Caki2 (cell line): ENCODE data around the gene SEPTIN2. TPM values are rescaled to one million over a fixed set of nuclear protein-coding genes. Genes with fewer than 3 reads are reported as not detected.

ENCODE experiments used
- DNase-seq: peaks from one replicate; pipeline ENCODE4 v3.0.0-alpha.2; 2015; ENCODE audit warnings: low read depth
- in situ Hi-C: cut with HindIII; loops from 2 replicates; pipeline ENCODE4 v1.10.0; 2016; ENCODE audit warnings: low sequenced_read_pairs, low pct_unique_long_range_greater_than_20kb, mixed read lengths
- total RNA-seq: library from RNA; depleted of rRNA; stranded (reverse); fragments of >200 nt; shearing (Covaris generic); gene quantifications from 2 replicates; pipeline ENCODE4 v1.2.3, GENCODE V29; 2014; ENCODE audit warnings: low replicate concordance

The SEPTIN2 gene
- total RNA-seq, 1 experiment from 2014 or later: 226 TPM

DNA sequence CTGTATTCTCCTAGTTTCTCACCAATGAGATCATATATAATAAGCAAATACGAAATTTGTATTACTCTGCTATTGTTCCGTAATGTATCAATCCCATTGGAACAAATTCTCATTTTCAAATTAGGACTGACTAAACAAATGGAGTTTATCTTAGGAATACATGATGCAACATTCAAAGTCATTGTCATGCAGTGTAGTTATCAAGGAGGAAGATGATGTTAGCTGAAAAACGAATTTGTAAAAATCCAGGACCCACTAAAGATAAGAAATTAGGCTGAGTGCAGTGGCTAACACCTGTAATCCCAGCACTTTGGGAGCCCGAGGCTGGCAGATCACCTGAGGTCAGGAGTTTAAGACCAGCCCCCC lies 14.9 kb downstream of the SEPTIN2 start:
- no peak for DNase-seq
- in situ Hi-C loops: no loop called here

DNA sequence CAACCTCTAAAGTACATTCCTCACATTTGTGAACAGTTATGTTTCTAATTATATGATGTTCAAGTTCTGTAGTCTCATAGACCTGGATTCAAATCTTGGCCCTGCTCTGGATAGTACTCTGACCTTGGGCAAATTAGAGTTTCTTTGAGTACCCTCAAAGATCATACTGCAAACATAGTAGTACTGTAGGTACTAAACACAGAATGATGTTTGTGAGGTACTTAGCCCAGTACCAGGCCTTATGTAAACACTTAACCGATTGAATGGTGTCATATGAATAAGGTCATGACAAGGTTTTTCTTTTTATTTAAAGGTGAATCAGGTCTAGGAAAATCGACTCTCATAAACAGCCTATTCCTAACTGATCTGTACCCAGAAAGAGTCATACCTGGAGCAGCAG lies 19.1 kb downstream of the SEPTIN2 start:
- in situ Hi-C loops: no loop called here

DNA sequence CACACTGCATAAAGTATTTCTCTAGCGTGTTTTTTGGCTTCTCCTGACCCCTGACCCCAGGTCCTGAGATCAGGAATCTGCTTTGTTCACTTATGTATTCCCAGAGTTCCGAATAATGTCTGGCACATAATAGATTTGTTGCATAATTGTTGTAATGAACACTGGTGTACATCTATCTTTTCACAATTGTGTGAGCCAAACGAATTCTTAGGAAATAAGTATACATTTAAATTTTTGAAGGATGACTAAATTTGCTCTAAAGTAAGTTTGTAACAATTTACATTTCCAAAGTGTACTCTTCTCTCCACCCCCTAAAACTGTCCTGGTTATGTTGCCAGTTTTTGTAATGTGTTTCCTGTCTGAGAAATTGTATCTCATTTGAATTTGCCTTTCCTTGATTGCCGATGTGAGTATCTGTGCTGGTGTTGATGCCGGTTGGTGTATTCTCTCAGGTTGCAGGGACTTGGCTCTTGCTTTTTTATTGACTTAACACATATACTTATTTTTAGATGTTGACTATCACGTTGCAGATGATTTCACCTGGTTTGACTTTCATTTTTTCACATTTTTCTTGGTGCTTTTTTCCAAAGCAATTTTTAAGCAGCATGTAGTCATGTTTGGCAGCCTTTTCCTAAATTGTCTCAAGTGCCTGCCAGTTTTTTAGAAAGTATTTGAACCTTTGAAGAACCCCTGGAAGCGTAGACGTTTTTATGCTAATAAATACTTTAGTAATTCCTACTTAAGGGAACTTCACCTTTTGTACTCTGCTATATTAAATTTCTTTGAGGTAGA lies 24.3 kb downstream of the SEPTIN2 start:
- in situ Hi-C loops: no loop called here
- DNase-seq: no peak

More for the DNA sequence above, 19.1 kb downstream of the SEPTIN2 start:
- DNase-seq: no peak

DNA sequence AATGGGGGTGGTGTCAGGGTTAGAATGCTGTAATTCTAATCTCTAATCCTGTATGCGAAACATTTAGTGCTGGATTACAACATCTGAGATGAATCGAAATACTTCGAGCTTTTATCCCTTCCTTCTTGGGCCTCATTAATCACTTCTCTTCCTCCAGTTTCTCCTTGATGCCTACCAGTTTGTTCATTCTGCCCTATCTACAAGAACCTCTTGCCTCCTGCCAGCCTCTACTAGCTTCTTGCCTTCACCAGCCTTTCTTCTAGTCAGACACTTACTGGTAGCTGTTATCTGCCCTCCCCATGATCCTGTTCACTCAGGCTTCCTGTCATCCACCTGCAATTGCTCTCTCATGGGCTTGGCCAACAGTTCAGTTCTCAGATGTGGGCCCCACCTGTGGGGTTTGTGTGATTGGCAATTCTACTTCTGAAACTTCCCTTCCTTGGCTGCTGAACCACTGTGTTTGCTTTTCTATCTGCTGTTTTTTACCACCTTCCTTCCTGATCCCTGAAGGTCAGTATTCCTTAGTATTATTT lies 25.0 kb downstream of the SEPTIN2 start:
- DNase-seq: no peak
- in situ Hi-C loops: no loop called here

DNA sequence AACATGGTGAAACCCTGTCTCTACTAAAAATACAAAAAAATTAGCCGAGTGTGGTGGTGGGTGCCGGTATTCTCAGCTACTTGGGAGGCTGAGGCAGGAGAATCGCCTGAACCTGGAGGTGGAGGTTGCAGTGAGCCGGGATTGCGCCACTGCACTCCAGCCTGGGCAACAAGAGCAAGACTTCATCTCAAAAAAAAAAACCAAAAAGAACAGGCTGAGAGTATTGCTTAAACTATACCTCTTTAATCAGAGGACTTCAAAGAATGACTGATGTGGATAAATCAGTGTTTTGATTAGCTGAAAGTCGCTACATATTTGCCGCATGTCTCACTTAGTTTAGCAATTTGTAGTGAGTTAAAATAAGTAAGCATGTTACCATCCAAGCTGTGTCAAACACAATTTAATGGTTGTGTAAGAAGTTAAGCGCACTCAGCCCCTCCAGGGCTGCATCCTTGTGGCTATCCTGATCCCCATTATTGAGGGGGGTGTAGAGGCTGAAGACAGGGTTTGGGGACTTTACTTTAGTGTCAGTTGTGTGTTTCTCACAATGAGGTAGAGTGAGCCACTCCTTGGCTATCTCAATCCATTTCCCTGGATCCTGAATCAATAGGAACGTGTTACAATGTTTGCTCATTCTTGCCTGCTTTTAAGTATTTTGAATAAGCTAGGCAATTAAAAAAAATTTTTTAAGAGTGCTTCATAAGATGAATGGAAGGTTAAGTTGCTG lies 29.4 kb downstream of the SEPTIN2 start:
- in situ Hi-C loops: no loop called here

DNA sequence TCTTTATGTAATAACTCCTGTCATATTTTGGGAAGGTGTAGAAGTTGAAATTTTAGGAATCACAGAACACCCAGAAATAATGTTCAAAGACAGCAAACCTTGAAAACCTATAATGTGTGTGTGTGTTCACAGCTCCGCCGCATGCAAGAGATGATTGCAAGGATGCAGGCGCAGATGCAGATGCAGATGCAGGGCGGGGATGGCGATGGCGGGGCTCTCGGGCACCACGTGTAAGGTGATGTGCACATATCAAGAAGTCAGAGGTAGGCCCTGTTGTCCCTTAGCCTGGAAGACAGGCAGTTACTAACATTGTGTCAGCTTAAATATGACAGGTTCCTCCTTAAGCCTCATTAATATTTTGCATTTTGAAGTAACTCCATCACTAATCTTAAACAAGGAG lies 34.2 kb downstream of the SEPTIN2 start:
- in situ Hi-C loops: no loop called here
- no peak for DNase-seq

More for the DNA sequence above, 29.4 kb downstream of the SEPTIN2 start:
- DNase-seq: no peak

DNA sequence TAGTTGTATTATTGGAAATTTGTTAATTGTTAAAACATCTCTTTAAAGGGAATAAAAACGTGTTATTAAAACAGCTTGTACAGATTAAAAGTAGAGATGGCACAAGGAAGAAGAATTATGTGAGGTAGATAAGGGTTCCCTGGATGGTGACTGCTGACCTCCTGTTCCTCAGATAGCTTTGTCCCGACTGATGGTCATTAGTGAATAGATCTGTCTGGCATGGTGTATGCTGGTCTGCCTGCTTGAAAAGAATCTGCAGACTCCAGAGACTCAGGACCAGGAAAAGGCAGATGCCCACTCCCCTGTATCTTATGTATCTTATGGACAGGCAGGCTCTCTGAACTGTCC lies 34.8 kb downstream of the SEPTIN2 start:
- no peak for DNase-seq
- in situ Hi-C loops: no loop called here

DNA sequence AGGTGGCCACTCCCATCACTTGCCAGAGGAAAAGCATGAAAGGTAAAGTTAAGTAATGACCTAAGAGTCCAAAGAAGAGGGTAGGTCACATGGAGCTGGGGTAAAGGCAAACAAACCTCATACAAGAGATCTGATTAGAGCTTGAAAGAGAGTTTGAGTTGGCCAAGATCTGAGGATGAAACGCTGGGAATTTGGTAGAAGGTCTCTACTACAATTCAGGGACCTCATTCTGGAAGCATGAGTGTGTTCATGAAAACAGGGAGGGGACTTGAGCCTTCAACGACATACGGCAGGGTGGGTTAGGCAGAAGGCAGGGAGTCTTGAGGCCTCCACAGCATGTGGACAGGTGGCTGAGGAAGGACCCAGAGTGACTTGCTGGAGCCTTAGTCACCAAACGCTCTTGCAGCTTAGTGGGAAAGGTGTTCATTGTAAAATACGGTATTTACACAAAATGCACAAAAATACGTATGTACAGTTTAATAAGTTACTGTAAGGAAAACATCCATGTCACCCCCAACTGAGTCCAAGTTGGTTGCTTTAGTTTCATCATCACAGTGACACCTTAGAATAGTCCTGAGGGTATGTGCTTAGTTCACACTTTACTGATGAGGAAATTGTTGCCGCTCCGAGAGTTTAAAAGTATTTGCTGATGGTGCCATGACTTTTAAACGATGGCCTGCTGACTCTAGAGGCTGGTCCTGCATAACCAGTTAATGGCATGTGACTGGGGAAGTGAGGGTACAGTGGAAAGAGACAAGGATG lies 35.3 kb downstream of the SEPTIN2 start:
- peak; percentile 87 for DNase-seq
- in situ Hi-C loops: no loop called here

DNA sequence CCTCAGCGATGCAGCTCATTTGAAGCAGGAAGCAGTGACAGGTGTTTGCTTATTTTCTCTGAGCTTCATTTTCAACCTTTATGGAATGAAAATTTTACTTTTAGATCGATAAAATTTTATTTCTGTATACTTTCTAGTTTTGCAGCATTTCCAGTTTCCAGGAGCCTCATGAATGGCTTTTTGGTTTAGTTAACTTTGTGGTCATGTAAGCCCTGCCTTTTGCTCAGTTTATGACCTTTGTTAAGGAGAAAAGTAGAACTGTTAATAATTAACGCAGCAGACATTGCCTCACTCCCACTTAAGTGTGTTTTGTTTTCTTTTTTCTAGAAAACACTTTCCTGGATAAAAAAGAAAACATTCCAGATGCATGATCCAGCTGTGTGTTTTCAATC lies 35.9 kb downstream of the SEPTIN2 start:
- in situ Hi-C loops: no loop called here
- DNase-seq: peak; percentile 79

DNA sequence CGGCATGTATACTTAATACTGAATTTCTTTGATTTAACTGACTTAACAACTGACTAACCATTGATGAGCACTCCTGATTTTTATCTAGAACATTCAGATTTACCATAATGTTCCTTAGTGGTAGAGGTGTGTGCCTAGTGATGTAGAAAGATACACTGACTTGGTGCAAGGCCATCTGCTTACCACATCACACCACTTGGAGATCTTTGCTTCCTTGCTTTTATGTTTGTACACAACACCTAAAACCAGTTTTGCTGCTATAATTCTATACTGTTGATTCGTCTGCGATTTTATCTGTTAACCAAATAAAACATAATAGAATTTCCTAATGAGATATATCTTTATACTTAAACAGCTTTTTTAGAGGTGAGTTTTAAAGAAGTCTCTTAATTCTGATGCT lies 36.5 kb downstream of the SEPTIN2 start:
- in situ Hi-C loops: no loop called here
- DNase-seq: no peak

DNA sequence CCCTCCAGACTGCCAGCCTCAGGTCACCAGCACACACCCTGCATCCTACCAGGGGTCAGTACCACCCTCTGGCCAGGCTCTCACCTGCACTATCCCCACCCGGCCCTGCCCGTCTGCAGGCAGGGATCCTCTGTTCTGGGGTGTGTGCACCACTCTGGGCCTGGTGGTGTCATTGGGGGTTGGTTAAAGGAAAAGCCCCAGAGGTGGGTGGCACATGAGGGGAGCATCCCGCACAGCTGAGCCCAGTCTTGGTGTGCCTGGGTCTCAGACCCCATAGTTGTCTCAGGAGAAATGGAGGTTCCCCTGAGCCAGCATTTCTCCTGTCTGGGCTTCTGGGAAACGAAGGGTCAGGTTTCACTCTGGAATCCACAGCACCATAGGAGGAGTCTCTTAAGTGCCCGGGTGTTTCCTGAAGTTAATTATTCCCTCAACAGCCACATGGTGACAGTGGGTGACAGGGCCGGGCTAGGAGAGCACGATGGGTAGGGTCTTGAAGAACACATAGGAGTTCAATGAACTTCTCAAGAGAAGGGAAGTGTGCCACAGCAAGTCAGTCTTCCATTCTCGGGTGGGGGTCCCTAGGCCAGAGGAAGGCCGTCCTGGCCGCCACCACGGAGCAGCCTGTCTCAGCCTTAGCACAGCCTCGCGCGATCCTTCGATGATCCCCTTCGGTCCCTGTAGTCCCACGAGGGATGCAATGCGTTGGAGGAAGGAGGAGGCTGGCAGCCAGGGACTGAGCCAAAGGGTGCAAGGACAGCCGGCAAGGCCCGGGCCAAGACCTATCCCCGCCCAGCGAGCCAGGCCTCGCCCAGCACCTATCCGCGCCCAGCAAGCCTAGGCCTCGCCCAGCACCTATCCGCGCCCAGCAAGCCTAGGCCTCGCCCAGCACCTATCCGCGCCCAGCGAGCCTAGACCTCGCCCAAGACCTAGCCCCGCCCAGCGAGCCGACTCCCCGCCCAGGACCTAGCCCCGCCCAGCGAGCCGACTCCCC lies 39.2 kb downstream of the SEPTIN2 start:
- in situ Hi-C loops: no loop called here
- DNase-seq: peak; percentile 74

DNA sequence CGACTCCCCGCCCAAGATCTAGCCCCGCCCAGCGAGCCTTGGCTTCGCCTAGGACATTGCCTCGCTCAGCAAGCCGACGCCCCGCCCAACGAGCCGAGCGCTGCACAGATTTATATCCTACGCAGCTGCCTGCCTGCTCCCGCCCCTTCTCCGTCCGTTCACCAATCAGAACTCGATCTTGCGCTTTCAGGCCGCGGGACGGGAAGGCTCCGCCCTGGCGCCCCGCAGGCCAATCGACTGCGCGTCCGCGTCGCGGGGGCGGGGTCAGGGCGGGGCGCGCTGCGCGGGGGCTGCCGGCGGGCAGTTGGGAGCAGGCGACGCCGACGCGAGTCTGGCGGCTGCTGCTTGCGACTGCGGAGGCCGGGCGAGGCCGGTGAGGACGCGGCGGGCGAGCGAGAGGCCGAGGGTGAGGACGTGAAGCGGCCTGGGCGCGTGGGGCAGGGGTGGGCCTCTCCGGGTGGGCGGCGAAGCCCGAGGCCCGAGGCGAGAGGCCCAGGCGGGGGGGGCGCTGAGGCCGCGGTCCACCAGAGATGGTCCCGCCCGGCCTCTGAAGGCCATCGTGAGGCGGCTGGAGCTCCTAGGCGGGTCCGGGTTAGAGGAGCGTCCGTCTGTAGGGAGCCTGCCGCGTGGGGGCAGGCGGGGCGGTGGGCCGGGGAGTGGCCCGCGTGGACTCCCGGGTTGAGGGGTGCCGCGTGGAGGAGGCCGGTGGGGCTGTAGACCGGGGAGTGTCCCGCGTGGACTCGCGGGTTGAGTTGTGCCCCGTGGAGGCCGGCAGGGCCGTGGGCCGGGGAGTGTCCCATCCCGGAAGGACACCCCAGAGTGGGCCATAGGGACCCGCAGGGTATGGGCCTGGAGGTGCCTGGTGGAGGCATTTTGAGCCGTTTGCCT lies 40.5 kb downstream of the SEPTIN2 start, which contains the start of gene FARP2:
TSS of gene FARP2 (plus strand) at position 303 of the 888 bp plus-strand sequence. CDS start 16,823 bp downstream, outside the sequence.
- DNase-seq: peak; percentile 92
- in situ Hi-C loops: no loop called here

DNA sequence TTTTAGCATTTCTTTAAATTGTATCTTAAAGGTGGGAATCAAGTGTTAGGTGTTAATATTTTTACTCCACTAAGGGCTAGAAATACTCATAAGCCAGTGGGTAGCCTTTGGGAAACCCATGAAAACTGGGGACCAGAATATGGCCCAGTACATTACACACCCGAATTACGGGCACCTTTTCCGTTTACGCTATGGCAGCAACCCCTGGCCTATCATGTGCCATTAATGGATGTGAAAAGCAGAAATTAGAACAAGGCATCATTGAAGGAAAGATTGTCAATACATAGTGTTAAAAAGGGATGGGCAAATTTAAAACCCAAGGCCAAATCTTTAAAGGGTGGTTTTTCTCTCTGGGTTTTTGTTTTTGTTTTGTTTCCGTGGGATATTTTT lies 41.1 kb downstream of the SEPTIN2 start:
- in situ Hi-C loops: no loop called here
- DNase-seq: no peak

DNA sequence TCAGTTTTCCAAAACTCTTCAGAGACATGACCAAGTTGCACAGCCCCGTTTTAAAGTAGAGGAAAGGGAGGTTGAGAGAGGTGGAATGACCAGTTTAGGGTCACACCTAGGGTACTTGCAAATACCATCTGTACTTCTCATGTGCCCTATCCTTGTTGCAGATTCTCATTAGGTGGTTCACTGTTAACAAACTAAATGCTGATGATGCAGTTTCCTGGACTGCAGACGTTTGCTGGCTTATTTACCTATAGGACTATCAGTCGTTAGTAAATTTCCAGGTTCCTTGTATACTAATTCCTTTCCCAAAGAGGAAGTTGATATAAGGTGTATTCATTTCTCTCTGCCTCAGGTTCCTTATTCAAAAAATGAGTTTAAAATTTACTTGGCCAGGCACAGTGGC lies 41.8 kb downstream of the SEPTIN2 start:
- in situ Hi-C loops: no loop called here
- DNase-seq: no peak

DNA sequence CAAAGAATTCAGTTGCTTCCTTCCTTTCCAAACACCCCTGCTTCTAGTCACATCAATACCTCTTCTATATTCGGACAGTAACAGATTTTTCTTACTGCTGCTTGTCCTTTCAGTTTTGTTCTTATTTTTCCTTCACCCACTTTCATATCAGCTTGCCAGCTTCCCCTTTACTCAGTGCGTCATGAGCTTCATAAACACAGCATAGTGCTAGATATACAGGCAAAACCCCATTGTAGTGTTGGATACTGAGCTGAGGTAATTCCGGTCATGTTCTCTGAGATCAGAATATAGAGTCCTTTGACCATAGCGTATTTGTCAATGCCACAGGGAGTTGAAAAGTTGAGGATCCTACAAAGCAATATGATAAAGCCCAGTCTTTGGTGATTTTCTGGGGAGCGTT lies 42.7 kb downstream of the SEPTIN2 start:
- in situ Hi-C loops: no loop called here
- DNase-seq: no peak

DNA sequence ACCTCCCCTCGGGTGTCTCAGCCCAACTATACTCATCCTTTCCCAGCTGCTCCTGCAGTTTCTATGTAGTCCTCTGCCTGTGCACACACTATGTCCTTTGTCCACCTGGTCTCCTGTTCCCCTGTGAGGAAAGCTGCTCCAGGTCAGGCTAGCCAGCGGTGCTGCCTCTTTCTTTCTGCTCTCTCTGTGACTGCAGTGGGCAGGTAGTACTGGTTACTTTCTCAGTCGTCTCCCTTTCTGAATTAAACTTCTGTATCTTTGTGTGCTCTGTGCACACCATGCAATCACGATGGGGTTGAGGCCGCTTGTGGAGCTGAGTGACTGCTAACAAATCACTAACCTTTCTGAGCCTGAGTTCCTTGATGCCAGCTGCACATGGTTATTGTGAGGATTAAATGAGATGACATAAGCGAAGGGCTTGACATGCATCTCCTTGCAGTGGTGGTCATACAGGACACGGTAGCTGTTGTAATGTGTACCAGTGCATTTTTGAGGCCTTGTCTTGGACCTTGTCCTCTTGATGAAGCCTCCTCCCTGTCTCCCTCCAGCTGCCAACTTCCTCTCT lies 43.8 kb downstream of the SEPTIN2 start:
- DNase-seq: no peak
- in situ Hi-C loops: no loop called here

DNA sequence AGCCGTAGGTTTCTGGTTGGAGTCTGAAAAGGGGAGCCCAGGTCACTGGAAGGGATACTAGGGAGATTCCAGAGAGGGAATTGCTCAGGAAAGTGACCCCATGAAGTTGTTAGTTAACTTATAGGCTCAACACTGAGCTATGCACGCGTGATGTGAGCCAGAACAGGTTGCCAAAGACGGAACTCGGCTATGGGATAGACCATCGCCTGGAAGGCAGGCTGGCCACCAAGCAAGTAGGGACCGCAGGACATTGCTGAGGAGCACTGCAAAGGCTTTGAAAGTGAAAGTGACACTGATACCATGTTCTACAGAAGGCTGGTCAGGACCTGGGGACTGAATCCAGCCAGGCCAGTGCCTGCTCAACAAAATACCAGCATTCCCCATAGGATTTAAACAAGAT lies 47.7 kb downstream of the SEPTIN2 start:
- in situ Hi-C loops: no loop called here

More for the DNA sequence above, 47.7 kb downstream of the SEPTIN2 start:
- no peak for DNase-seq
